HEK293 (cell line): ENCODE data around the gene PIGL.

Source experiments
- BCL11A ChIP-seq: fragments of 450-650 bp; formaldehyde crosslinking; IDR thresholded peaks from 2 replicates; pipeline ENCODE4 v1.5.1; 2016; ENCODE audit warnings: low read depth, missing biosample characterization, missing genetic modification characterization
- RBAK ChIP-seq: fragments of 450-650 bp; formaldehyde crosslinking; IDR thresholded peaks from 2 replicates; pipeline ENCODE4 v1.5.1; 2016; ENCODE audit warnings: missing biosample characterization, missing genetic modification characterization
- REPIN1 ChIP-seq: fragments of 450-650 bp; formaldehyde crosslinking; IDR thresholded peaks from 2 replicates; pipeline ENCODE4 v1.5.1; 2017; ENCODE audit warnings: missing biosample characterization, missing genetic modification characterization, low read depth
- ZFHX2 ChIP-seq: fragments of 450-650 bp; formaldehyde crosslinking; conservative IDR thresholded peaks from 2 replicates; pipeline ENCODE4 v1.5.1; 2016; ENCODE audit warnings: missing biosample characterization, missing genetic modification characterization
- TF ChIP-seq, protein P1 (sequence below): fragments of 450-650 bp; formaldehyde crosslinking; IDR thresholded peaks from 2 replicates; pipeline ENCODE4 v1.5.1; 2016; ENCODE audit warnings: missing biosample characterization, missing genetic modification characterization
- TF ChIP-seq, protein P2 (sequence below): fragments of 450-650 bp; IDR thresholded peaks from 2 replicates; pipeline ENCODE4 v1.5.1; 2018; ENCODE audit warnings: missing biosample characterization, missing genetic modification characterization

GRCh38 chr17:16171613-16172012 is 45.4 kb upstream of the PIGL start:
- TF ChIP-seq, protein P1, sequence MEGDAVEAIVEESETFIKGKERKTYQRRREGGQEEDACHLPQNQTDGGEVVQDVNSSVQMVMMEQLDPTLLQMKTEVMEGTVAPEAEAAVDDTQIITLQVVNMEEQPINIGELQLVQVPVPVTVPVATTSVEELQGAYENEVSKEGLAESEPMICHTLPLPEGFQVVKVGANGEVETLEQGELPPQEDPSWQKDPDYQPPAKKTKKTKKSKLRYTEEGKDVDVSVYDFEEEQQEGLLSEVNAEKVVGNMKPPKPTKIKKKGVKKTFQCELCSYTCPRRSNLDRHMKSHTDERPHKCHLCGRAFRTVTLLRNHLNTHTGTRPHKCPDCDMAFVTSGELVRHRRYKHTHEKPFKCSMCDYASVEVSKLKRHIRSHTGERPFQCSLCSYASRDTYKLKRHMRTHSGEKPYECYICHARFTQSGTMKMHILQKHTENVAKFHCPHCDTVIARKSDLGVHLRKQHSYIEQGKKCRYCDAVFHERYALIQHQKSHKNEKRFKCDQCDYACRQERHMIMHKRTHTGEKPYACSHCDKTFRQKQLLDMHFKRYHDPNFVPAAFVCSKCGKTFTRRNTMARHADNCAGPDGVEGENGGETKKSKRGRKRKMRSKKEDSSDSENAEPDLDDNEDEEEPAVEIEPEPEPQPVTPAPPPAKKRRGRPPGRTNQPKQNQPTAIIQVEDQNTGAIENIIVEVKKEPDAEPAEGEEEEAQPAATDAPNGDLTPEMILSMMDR (tag by site-specific recombination) = no peak
- TF ChIP-seq REPIN1 (tag by site-specific recombination) (no peak), ZFHX2 (no peak), BCL11A (tag by site-specific recombination) (no peak), RBAK (tag by site-specific recombination) (no peak)
- TF ChIP-seq, protein P2, sequence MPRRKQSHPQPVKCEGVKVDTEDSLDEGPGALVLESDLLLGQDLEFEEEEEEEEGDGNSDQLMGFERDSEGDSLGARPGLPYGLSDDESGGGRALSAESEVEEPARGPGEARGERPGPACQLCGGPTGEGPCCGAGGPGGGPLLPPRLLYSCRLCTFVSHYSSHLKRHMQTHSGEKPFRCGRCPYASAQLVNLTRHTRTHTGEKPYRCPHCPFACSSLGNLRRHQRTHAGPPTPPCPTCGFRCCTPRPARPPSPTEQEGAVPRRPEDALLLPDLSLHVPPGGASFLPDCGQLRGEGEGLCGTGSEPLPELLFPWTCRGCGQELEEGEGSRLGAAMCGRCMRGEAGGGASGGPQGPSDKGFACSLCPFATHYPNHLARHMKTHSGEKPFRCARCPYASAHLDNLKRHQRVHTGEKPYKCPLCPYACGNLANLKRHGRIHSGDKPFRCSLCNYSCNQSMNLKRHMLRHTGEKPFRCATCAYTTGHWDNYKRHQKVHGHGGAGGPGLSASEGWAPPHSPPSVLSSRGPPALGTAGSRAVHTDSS (tag by site-specific recombination) = no peak
